Measurements from ENCODE around the gene RNF214.

GRCh38 chr11:117318738-117319137 is 86.3 kb downstream of the RNF214 start:
- TF ChIP-seq CTCF (IDR thresholded peaks at IDR 0.05) (no peak), POLR2A (IDR thresholded peaks at IDR 0.05) (no peak)
